WI38 (cell line): ENCODE results near the gene SF3B2.
"Not testable (repeated sequence)": the region's sequence is repeated elsewhere in the genome, so short reads cannot be mapped to it uniquely, and the experiment has no call there.

Experiments used
- H3K4me3 ChIP-seq: 2 replicates; pipeline ENCODE4 v1.5.1; 2011; ENCODE audit warnings: low read depth, mild to moderate bottlenecking, control low read depth, low read length
- TF ChIP-seq, protein P1 (sequence below): IDR thresholded peaks from 2 replicates; pipeline ENCODE4 v1.5.1; 2012; ENCODE audit warnings: low read depth, mild to moderate bottlenecking, control low read depth, low read length

SF3B2 gene

DNA sequence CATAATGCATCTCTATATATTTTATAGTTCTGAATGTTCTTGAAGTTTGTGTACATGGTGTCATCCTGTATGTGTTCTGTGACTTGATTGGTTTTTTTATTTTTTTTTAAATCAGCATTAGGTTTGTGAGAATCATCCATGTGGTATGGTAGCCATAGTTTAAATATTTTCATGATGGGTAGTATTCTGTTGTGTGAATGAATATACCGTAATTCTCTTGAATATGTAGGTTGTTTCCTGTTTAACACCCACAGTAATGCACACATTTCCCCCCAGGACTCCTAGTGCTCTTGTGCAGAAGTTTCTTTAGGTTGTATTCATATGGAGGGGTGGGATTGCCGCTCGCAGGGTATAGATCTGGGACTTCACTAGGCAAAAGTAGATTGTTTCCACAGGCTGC is 19.9 kb downstream of the SF3B2 start:
- TF ChIP-seq, protein P1, sequence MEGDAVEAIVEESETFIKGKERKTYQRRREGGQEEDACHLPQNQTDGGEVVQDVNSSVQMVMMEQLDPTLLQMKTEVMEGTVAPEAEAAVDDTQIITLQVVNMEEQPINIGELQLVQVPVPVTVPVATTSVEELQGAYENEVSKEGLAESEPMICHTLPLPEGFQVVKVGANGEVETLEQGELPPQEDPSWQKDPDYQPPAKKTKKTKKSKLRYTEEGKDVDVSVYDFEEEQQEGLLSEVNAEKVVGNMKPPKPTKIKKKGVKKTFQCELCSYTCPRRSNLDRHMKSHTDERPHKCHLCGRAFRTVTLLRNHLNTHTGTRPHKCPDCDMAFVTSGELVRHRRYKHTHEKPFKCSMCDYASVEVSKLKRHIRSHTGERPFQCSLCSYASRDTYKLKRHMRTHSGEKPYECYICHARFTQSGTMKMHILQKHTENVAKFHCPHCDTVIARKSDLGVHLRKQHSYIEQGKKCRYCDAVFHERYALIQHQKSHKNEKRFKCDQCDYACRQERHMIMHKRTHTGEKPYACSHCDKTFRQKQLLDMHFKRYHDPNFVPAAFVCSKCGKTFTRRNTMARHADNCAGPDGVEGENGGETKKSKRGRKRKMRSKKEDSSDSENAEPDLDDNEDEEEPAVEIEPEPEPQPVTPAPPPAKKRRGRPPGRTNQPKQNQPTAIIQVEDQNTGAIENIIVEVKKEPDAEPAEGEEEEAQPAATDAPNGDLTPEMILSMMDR, result no peak
- peak overlapping the region; percentile 76 for H3K4me3 ChIP-seq

DNA sequence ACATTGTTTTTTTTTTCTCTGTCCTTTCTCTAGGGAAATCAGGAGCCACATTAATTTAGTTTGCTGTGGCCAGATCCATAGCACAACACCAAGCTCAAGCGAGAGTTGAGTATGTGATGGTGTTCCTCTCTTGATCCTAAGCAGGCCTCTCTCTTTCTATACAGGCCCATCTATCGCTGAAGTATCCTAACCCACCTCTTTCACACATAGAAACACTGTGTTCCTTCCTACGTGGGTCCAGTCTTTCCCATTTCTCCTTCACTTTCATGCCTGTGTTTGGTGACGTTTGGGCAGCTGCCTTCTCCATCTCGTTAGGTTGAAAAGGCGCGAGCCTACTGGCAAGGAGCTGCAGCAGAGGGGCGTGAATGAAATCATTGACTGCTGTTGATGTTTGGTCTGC is 20.4 kb downstream of the SF3B2 start:
- no peak overlapping the region; the same call in 1 of the 2 replicates for H3K4me3 ChIP-seq
- TF ChIP-seq, protein P1, result no peak

DNA sequence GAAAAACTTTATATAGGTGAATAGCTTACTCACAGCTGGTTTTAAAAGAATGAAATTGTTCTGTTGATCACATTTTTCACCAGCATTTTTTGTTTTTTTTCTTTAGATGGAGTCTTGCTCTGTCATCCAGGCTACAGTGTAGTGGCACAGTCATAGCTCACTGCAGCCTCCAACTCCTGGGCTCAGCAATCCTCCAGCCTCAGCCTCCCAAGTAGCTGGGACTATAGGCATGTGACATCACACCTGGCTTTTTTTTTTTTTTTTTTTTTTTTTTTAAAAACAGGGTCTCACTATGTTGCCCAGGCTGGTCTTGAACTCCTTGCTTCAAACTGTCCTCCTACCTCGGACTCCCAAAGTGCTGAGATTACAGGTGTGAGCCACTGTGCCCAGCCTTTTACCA is 21.5 kb downstream of the SF3B2 start:
- no peak overlapping the region for H3K4me3 ChIP-seq
- TF ChIP-seq, protein P1, result no peak

DNA sequence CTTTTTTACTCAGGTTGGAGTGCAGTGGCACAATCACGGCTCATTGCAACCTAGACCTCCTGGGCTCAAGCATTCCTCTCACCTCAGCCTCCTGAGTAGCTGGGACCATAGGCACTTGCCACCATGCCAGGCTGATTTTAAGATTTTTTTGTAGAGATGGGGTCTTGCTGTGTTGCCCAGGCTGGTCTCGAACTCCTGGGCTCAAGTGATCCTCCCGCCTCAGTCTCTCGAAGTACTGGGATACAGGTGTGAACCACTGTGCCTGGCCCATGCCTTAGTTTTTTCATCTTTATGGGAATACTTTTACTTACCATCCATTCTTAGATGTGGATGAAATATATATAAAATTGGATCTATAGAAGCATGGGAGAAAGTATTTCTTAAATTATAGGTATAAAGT is 23.1 kb downstream of the SF3B2 start:
- TF ChIP-seq, protein P1, result no peak

DNA sequence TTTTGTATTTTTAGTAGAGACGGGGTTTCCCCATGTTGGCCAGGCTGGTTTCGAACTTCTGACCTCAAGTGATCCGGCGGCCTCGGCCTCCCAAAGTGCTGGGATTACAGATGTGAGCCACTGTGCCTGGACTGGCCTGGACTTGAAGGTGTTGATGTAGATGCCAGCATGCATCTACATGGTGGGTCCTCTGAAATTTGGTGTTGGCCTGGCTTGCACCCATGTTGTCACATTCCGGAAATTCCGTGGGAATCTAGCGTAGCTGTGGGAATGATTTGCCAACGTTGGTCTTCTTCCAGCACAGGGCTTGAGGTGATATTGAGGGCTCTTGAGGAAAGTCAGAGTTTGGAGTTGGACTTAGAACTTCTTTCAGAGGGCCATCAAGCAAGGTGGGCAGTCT is 24.4 kb downstream of the SF3B2 start:
- no peak overlapping the region for H3K4me3 ChIP-seq
- TF ChIP-seq, protein P1, result no peak

More for the DNA sequence above, 23.1 kb downstream of the SF3B2 start:
- no peak overlapping the region for H3K4me3 ChIP-seq

DNA sequence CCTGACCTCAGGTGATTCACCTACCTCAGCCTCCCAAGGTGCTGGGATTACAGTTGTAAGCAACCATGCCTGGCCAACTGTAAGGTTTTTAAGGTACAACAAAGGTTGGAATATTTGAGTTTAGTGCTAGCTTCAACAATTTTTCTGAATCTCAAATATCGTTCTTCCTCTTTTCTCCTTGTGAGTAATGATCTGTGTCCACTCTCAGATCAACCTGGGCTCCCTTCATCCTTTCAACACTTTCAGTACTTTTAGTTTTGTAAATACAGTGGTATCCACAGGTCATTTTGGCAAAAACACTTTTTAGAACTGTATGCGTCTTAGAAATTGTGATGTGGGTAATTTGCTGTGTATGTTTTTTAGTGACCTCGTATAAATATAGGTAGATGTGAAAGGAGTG is 25.8 kb downstream of the SF3B2 start:
- TF ChIP-seq, protein P1, result no peak

DNA sequence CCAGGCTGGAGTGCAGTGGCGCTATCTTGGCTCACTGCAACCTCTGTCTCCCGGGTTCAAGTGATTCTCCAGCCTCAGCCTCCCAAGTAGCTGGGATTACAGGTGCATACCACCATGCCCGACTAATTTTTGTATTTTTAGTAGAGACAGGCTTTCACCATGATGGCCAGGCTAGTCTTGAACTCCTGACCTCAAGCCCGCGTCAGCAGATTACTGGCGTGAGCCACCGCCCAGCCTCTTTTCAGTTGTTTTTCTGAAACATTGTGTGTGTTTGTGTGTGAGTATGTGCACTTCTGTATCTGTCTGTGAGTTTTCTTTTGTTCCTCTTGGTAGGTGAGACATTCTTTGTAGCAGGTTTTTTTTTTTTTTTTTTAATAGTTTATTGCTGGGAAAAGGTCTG is 26.8 kb downstream of the SF3B2 start:
- not testable (repeated sequence) for H3K4me3 ChIP-seq

More for the DNA sequence above, 25.8 kb downstream of the SF3B2 start:
- no peak overlapping the region for H3K4me3 ChIP-seq

DNA sequence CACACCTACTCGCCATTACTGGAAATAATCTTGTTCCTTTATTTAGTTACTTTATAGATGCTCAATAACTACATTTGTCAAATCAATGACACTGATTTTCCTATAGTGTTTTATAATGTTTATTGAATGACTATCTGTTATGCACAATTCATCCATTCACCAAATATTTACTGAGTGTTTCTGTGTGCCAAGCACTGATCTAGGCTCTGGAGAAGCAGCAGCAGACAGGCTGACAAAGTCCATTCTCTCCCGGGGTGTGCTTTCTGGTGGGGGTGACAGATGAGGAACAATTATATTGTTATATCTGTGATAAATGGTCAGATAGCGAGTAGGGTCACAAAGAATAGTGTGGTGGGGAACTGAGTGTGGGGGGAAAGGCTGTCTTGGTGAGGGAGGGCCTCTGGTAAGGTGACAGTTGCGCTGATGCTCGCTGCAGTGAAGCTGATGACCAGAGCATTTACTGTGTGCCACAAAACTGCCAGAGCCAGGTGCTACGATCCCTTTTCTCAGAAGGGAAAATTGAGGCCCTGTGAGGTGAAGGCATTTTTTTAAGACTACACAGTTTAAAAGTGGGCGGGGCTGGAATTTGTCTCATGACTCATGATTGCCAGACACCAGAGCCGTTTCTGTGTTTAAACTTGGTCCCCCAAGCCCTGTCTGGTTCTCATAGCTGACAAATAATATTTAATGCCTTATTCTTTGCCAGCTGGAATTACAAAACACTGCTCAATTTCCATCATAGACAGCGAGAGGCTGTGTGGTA is 28.1 kb downstream of the SF3B2 start:
- no peak overlapping the region for H3K4me3 ChIP-seq
- TF ChIP-seq, protein P1, result no peak
